GM18870 (cell line): ENCODE data around the gene ACP7.
"Not testable (repeated sequence)": the region's sequence is repeated elsewhere in the genome, so short reads cannot be mapped to it uniquely, and the experiment has no call there.

Experiments
- ATAC-seq: cut with Tn5 transposase; IDR thresholded peaks from one replicate; pipeline ENCODE4 v1.9.1; 2021; ENCODE audit warnings: moderate library complexity; ENCODE audit not compliant: unreplicated experiment

Gene ACP7

DNA sequence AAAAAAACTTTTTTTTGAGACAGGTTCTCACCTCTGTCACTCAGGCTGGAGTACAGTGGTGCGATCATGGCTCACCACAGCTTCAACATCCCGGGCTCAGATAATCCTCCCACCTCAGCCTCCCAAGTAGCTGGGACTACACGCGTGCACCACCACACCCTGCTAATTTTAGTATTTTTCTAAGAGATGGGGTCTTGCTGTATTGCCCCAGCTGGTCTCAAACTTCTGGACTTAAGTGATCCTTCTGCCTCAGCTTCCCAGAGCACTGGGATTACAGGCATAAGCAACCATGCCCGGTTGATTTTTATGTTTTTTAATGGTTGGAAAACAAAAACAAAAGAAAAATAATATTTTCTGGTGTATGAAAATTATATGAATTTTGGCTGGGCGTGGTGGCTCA lies 9.2 kb upstream of the ACP7 start:
- ATAC-seq: no peak

DNA sequence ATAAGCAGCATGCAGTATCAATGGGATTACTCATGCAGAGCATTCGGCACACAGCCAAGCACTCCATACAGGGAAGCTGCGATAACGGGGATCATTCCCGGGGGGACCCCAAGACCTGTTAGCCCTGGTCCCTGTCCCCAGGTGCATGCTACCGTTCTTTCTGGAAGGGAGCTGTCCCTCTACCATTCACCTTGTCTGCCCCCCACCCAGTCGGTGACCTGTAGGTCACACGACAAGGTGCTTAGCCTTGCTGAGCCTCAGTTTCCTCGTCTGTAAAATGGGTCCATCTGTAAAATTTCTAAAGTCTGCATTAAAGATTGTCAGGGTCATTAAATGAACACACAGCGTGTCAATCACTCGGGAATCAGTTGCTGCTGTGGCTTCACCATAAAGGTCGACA lies 6.8 kb upstream of the ACP7 start:
- ATAC-seq: no peak

DNA sequence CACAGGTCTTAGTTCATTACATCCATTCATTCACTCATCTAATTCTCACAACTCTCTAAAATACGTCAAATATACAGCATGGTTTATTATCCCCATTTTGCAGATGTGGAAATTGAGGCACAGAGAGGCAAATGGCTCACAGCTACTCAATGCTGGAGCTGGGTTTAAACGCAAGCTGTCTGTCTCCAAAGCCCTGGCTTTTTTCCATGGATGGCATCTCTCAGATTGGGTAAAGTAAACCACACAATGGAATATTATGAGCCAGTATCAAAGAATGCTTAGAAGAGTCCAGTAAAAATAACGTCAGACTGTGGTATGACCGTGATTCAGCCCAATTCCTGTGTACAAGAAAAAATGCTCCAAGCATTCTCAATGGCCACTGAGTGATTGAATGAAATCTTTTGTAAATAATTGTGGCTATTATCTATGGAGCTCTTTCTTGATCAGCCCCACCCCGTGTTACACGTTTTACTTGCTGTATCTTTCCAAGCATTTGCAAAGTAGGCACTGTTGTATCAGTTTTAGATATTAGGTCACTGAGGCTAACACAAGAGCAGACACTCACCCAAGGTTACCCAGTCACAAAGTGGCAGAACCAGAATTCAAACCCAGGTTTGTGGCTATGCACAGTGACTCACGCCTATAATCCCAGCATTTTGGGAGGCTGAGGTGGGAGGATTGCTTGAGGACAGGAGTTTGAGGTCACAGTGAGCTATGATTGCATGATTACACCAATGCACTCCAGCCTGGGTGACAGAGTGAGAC lies 5.5 kb upstream of the ACP7 start:
- ATAC-seq: no peak

DNA sequence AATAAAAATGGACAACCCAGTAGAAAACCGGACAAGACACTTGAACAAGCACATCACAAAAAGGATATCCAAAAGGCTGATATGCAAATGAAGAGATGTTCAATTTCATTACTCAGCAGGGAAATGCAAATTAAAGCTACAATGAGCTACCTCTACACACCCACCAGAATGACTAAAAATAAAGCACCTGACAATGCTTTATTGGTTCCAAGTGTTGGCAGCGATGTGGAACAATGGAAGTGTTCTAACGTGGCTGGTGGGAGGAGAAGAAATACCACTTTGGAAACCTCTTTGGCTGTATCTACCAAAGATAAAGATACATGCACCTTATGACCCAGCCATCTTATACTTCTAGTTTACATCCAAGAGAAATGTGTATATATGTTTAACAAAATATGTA lies 3.7 kb upstream of the ACP7 start:
- no peak for ATAC-seq

DNA sequence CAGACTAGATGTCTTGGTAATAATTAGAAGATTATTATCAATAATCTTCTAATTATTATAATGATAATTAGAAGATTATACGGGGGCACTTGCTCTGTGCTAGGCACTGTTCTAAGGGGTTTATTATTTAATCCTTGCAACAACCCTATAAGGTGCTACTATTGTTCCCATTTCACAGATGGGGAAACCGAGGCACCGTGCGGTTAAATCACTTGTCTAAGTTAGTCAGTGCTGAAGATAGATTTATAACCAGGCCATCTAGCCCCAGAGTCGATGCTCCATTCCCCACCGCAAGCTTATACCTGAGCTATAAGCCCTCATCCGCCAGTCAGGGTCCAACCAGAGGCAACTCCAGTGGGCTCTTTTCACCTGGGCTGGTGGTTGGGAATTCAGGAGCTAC lies 2.0 kb upstream of the ACP7 start:
- no peak for ATAC-seq

DNA sequence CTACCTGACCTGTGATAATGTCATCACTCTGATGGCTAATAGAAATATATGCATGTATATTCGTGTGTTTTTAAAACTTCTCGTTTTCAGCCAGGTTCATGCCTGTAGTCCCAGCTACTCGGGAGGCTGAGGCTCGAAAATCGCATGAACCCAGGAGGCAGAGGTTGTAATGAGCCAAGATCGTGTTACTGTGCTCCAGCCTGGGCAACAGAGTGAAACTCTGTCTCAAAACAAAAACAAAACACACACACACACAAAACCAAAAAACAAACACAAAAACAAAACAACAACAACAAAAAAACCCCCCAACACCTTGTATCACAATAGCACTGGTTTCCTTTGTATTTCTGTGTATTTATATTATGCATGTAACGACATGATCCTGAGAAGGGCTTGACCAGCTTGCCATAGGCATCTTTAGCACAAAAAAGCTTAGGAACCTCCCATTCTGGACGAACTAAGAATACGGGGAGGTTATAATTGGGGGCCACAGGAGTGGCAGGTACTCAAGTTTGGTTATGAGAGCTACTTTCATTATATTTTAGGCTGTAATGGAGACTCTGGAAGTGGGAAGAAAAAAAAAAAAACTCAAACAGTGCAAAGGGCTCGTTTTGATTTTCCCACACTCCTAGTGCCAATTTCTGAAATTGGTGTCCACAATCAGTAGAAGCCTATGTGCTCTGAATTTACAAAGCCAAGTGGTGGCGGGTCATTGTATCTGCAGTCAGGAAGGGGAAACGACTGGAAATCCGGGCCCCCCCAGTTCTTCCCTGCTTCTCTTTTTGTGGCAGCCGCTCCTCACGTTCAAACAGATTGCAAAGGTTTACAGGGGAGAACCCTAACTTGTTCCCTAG lies 1.2 kb upstream of the ACP7 start:
- no peak for ATAC-seq

DNA sequence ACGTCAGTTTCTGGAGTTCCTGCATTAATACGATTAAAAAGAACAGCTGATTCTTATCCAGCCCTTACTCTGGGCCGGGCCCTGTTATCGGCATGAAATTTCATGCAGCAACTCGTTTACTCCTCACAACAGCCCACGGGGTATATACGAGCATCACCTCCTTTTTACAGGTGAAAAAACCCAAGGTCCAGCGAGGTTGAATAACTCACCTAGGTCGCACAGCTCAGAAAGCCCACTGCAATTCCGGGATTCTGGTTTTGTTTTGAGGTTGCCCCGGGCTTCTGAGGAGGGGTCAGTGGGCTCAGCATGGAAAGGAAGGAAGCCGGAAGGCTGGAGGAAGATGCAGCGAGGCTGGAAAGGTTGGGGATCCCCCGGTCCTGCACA lies 577 bp upstream of the ACP7 start:
- ATAC-seq: no peak

DNA sequence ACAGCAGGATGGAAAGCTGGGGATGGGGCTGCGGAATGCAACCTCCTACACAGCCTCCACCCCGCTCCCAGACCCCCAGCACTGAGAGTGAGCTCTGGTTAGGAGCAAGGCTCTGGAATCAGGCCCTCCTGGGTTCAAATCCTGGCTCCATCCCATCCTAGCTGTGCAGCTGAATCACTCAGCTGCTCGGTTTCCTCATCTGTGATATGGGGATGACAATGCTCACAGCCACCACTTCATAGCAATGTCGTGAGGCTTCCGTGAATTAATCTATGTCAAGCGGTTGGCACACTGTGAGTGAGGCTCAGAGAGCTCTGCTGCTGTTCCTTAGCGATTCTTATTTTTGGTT lies 538 bp downstream of the ACP7 start:
- no peak for ATAC-seq

DNA sequence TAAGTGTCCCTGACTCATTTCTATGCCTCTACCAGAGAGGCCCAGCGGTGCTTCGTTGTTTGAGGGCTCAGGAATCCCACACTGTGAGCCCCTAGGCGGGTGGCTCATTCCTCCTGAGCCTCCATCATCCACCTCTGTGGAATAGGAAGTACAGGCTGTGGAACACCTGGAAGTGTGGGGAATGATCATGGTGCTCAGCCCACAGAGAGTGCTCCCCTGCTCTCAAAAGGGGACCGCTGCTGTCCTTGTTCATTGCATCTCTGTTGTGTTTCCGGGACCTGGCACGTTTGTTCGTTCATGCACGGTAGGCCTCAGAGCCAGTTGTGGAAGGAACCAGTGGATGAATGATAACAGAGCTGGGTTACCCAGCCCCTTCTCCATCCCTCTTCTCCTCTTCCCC lies 1.2 kb downstream of the ACP7 start:
- ATAC-seq: no peak

DNA sequence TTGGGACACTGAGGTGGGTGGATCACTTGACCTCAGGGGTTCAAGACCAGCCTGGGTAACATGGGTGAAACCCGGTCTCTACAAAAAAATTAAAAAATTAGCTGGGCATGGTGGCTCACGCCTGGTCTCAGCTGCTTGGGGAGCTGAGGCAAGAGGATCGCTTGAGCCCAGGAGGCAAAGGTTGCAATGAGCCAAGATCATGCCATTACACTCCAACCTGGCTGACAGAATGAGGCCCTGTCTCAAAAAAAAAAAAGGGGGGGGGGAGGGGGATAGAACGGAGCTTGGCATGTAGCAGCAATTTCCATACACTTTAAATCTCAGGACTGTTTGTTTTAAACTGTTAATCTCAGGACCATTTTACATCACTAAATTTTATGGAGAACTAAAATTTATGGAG lies 2.2 kb downstream of the ACP7 start:
- no peak for ATAC-seq

DNA sequence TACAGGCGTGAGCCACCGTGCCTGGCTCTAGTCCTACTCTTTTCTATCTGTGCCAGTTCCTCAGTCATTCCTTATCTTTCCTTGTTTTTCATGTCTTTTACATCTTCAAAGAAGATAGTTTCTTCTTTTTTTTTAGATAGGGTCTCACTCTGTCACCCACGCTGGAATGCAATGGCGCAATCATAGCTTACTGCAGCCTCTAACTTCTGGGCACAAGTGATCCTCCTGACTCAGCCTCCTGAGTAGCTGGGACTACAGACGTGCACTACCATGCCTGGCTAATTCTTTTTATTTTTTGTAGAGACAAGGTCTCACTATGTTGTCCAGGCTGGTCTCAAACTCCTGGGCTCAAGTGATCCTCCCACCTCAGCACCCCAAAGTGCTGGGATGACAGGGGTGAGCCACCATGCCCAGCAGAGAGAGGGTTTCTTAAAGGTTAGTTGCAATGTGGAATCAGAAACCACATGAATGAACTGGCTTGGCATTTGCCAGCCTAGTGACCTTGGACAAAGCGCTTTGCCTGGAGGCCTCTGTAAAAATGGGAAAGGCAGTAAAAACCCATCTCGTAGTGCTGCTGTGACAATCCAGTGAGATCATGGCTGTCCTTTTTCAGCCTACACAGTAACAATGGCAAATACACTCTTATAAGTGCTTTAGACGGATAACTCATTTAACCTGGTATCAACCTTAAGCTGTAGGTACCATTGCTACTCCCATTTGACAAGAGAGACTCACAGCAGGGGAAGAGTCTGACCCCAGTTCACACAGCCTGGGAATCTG lies 3.9 kb downstream of the ACP7 start:
- no peak for ATAC-seq

DNA sequence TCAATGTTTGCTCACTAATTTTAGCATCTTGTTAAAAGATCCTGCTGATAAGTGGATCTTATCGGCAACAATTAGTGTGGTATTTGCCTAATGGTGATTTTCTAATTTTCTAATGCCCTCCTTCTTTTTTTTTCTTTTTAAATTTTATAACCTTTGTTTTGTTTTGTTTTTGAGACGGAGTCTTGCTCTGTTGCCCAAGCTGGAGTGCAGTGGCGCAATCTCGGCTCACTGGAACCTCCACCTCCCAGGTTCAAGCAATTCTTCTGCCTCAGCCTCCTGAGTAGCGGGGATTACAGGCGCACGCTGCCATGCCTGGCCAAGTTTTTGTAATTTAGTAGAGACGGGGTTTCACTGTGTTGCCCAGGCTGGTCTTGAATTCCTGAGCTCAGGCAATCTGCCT lies 5.8 kb downstream of the ACP7 start:
- ATAC-seq: not testable (repeated sequence)

DNA sequence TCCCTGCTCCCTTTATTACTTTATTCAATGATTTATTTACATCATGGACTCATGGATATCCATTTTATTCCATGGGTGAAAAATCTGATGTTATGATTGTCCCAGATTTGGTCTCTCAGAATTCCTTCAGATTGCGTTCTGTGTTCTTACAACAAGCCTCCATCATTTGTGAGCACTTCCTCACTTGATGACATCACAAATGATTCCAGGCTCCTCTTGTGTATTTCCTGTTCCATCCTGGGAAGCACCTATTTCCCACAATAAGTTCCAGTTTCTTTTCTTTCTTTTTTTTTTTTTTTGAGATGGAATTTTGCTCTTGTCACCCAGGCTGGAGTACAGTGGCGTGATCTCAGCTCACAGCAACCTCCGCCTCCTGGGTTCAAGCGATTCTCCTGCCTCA lies 6.7 kb downstream of the ACP7 start:
- ATAC-seq: no peak

DNA sequence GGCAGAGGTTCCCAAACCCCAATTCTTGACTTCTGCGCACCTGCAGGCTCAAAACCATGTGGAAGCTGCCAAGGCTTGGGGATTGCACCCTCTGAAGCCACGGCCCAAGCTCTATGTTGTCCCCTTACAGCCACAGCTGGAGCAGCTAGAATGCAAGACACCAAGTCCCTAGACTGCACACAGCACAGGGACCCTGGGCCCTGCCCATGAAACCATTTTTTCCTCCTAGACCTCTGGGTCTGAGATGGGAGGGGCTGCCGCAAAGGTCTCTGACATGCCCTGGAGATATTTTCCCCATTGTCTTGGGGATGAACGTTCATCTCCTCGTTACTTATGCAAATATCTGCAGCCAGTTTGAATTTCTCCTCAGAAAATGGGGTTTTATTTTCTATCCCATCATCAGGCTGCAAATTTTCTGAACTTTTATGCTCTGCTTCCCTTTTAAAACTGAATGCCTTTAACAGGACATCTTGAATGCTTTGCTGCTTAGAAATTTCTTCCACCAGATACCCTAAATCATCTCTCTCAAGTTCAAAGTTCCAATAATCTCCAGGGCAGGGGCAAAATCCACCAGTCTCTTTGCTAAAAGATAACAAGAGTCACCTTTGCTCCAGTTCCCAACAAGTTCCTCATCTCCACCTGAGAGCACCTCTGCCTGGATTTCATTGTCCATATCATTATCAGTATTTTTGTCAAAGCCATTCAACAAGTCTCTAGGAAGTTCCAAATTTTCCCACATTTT lies 11.8 kb downstream of the ACP7 start:
- not testable (repeated sequence) for ATAC-seq

DNA sequence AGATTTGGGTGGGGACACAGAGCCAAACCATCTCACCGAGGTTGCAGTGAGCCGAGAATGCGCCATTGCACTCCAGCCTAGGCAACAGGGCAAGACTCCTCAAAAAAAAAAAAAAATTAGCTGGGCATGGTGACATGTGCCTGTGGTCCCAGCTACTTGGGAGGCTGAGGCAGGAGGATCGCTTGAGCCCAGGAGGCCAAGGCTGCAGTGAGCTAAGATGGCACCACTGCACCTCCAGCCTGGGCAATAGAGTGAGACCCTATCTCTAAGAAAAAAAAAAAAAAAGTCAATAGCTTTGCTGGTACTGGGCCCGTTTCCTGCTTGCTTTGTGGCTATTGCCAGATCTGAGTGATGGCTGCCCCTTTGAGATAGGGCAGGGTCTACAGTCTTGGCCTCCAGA lies 13.1 kb downstream of the ACP7 start:
- no peak for ATAC-seq

DNA sequence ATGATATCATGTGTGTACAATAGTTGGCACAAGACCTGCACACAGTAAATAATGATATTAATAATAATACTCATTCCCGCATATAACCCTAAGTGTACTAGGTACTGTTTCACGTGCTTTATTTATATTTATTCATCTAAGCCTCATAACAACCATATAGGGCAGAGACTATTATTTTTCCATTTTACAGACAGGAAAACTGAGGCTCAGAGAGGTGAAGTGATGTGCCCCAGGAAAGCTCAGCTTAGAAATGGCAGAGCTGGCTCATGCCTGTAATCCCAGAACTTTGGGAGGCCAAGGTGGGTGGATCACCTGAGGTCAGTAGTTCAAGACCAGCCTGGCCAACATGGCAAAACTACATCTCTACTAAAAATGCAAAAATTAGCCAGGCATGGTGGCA lies 13.6 kb downstream of the ACP7 start:
- no peak for ATAC-seq

DNA sequence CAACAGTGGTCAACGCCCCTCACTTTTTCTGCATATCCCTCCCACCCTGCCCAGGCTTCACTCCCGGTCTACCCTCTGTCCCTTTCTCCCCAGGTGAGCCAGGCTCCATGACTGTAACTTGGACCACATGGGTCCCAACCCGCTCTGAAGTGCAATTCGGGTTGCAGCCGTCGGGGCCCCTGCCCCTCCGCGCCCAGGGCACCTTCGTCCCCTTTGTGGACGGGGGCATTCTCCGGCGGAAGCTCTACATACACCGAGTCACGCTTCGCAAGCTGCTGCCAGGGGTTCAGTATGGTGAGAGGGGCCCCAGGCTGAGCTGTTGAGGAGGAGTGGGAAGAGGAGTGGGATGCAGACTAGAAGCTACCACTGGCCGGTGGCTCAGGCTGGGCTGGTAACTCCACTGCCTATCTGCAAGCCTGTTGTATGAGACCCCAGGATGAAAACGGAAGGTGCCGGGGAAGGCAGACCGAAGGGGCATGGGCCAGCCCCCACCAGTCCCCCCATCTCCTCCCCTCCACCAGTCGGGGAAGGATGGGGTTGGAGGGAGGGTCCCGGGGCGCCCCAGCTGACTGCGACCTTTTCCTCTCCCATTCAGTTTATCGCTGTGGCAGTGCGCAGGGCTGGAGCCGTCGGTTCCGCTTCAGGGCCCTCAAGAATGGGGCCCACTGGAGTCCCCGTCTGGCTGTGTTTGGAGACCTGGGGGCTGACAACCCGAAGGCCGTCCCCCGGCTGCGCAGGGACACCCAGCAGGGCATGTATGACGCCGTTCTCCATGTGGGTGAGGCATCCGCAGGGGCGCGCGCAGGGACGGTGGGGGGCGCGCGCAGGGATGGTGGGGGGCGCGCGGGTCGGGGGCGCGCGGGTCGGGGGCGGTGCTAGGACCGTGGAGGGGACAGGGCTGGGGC lies 14.4 kb downstream of the ACP7 start:
- no peak for ATAC-seq

DNA sequence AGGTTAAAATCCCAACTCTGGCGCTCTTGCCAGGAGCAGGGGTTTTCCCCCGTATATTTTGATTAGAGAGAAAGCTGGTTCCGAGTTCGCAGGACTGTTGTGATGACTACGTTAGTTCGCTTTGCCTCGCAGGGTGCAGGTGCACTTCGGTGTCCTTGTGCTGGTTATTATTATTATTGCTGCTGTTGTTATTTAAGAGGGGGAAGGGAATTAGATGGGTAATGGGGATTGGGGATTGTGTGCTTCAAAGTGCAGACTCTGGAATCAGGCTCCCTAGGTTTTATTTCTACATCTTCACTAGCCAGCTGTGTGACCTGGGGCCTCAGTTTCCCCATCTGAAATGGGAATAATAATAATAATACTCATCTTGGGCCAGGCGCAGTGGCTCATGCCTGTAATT lies 15.2 kb downstream of the ACP7 start:
- ATAC-seq: no peak

DNA sequence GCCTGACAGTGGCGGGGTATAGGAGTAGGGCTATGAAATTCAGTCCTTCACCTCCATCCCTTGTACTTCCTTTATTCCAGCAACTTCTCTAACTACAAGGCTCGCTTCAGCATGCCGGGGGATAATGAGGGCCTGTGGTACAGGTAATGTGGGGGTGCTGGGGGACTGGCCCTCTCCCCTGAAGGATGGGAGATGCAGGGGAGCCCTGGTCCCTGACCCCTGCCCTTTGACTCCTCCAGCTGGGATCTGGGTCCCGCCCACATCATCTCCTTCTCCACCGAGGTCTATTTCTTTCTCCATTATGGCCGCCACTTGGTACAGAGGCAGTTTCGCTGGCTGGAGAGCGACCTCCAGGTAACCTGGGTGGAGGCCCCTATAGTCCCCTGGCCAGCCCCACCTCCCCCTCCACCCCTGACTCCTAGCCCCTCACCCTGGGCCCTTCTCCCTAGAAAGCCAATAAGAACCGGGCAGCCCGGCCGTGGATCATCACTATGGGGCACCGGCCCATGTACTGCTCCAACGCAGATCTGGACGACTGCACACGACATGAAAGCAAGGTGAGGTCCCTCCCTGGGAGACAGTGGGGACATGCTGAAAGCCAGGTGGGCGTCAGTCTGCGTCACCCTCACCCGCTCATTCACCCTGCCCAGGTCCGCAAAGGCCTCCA lies 16.5 kb downstream of the ACP7 start:
- ATAC-seq: no peak

DNA sequence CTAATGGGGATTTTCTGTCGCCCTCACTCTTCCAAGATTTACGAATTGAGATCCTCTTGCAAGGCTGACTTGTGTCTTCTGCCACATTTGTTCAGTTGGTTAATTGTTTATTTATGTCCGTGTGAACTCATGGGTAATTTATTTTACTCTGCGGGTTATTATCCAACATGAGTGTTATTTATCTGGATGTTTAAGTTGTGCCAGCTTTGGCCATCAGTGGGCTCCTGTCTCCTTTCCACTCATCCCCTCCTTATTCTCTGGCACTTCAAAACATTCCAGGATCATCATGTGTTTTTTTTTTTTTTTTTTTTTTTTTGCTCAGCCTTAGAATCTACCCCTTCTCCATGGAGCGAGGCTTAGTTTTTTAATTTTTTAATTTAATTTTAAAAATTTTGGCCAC lies 19.0 kb downstream of the ACP7 start:
- ATAC-seq: no peak
